ENCODE results near the gene SEC14L6.

Gene SEC14L6

DNA sequence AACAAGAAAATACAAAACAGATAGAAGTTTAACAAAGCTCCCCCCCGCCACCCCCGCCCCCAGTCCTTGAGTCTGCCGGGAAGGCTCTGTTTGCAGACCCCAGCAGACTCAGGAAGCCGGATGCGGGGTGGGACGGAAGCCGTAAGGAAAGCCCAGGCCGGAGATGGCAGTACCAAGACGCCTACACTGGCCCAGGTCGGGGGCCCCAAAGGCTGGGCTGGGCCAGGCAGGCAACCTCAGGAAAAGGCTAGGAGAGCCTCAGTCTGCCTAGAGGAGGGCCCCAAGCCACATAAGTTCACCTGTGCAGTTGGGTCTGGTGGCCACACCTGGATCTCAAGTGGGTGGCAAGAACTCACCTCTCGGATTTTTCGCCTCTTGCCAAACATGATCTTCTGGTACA is 31.9 kb upstream of the SEC14L6 start:
- Histone ChIP-seq H3K27ac (ENCODE audit: low read depth, low read length) (no peak overlapping the region), H3F3A (ENCODE audit: control insufficient read depth, insufficient read depth) (no peaks in the 10 kb centered on the region), H3K4me2 (ENCODE audit: low read length) (no peak overlapping the region), H3K27me3 (ENCODE audit: control insufficient read depth, low read length) (no peaks in the 10 kb centered on the region), H3K79me2 (ENCODE audit: control insufficient read depth, low read length) (no peaks in the 10 kb centered on the region), H3K4me1 (ENCODE audit: control insufficient read depth, low read length) (no peaks in the 10 kb centered on the region), H4K20me1 (ENCODE audit: control insufficient read depth, insufficient read depth, low read depth, low read length) (peaks cover 4% of the 10 kb centered on the region; the same call in 1 of the 2 replicates), H3K36me3 (ENCODE audit: control insufficient read depth, low read length) (peaks cover 83% of the 10 kb centered on the region), H3K9me3 (ENCODE audit: control insufficient read depth, insufficient read depth, low read length) (no peaks in the 10 kb centered on the region), H3K9me2 (replicated peaks; ENCODE audit: control insufficient read depth, low read length) (no peaks in the 10 kb centered on the region), H3K4me3 (ENCODE audit: low read length) (no peak overlapping the region)
- no peak for TF ChIP-seq EZH2phosphoT487 (IDR thresholded peaks at IDR 0.05; ENCODE audit: borderline replicate concordance, low read length)
- TF ChIP-seq, protein P1, sequence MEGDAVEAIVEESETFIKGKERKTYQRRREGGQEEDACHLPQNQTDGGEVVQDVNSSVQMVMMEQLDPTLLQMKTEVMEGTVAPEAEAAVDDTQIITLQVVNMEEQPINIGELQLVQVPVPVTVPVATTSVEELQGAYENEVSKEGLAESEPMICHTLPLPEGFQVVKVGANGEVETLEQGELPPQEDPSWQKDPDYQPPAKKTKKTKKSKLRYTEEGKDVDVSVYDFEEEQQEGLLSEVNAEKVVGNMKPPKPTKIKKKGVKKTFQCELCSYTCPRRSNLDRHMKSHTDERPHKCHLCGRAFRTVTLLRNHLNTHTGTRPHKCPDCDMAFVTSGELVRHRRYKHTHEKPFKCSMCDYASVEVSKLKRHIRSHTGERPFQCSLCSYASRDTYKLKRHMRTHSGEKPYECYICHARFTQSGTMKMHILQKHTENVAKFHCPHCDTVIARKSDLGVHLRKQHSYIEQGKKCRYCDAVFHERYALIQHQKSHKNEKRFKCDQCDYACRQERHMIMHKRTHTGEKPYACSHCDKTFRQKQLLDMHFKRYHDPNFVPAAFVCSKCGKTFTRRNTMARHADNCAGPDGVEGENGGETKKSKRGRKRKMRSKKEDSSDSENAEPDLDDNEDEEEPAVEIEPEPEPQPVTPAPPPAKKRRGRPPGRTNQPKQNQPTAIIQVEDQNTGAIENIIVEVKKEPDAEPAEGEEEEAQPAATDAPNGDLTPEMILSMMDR (IDR thresholded peaks at IDR 0.05; ENCODE audit: low read depth, low read length, poor library complexity, severe bottlenecking) = no peak

- Histone ChIP-seq H3K27me3 (ENCODE audit: control insufficient read depth, low read length) (no peaks in the 10 kb centered on the region), H3K79me2 (ENCODE audit: control insufficient read depth, low read length) (no peaks in the 10 kb centered on the region), H3K4me1 (ENCODE audit: control insufficient read depth, low read length) (no peaks in the 10 kb centered on the region), H3K9me2 (replicated peaks; ENCODE audit: control insufficient read depth, low read length) (no peaks in the 10 kb centered on the region), H4K20me1 (ENCODE audit: control insufficient read depth, insufficient read depth, low read depth, low read length) (peaks cover 4% of the 10 kb centered on the region; the same call in 1 of the 2 replicates), H3K27ac (ENCODE audit: low read depth, low read length) (no peak overlapping the region), H3F3A (ENCODE audit: control insufficient read depth, insufficient read depth) (no peaks in the 10 kb centered on the region), H3K9me3 (ENCODE audit: control insufficient read depth, insufficient read depth, low read length) (no peaks in the 10 kb centered on the region), H3K36me3 (ENCODE audit: control insufficient read depth, low read length) (peaks cover 57% of the 10 kb centered on the region), H3K4me3 (ENCODE audit: low read length) (no peak overlapping the region), H3K4me2 (ENCODE audit: low read length) (no peak overlapping the region)
- TF ChIP-seq, protein P1 (IDR thresholded peaks at IDR 0.05; ENCODE audit: low read depth, low read length, poor library complexity, severe bottlenecking) = no peak
- no peak for TF ChIP-seq EZH2phosphoT487 (IDR thresholded peaks at IDR 0.05; ENCODE audit: borderline replicate concordance, low read length)
Observed at GRCh38 chr22:30575859-30576258, 29.3 kb upstream of the SEC14L6 start.

DNA sequence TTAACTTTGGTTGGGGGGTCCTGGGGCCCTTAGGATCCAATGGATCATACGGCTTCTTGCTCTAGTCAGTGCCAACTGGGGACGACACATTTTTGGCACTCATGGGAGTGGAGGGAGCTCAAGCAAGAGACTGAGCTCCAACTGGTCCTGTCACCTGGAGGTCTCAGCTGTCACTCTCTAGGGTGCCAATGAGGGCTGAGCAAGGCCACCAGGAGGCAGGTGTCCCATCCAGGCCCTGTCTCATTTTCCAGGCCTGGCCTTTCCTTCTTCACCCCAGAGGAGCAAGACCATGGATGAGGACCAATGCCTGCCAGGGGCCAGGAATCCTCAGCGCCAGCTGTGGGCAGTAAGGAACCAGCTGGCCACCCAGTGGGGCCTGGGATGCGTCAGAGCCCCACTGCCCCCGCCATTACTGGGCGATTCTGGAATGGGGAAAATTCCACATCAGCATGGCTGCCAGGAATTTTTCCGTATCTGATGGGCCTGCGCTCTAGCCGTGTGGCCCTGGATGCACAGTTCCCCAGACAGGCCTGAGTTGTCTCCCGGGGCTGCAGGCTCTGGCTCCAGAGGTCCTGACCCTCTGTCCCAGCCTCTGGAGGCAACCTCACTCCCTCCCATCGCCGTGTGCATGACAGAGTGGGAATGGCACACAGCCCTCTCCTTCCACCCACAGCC is 28.6 kb upstream of the SEC14L6 start:
- no peaks in the 10 kb centered on the region for H3F3A ChIP-seq (ENCODE audit: control insufficient read depth, insufficient read depth)
- peaks cover 4% of the 10 kb centered on the region; the same call in 1 of the 2 replicates for H4K20me1 ChIP-seq (ENCODE audit: control insufficient read depth, insufficient read depth, low read depth, low read length)
- H3K27ac ChIP-seq (ENCODE audit: low read depth, low read length) = no peak overlapping the region
- no peaks in the 10 kb centered on the region for H3K79me2 ChIP-seq (ENCODE audit: control insufficient read depth, low read length)
- no peaks in the 10 kb centered on the region for H3K9me2 ChIP-seq (replicated peaks; ENCODE audit: control insufficient read depth, low read length)
- no peaks in the 10 kb centered on the region for H3K9me3 ChIP-seq (ENCODE audit: control insufficient read depth, insufficient read depth, low read length)
- H3K4me2 ChIP-seq (ENCODE audit: low read length) = no peak overlapping the region
- H3K27me3 ChIP-seq (ENCODE audit: control insufficient read depth, low read length) = no peaks in the 10 kb centered on the region
- no peak overlapping the region for H3K4me3 ChIP-seq (ENCODE audit: low read length)
- TF ChIP-seq, protein P1 (IDR thresholded peaks at IDR 0.05; ENCODE audit: low read depth, low read length, poor library complexity, severe bottlenecking) = no peak
- H3K4me1 ChIP-seq (ENCODE audit: control insufficient read depth, low read length) = no peaks in the 10 kb centered on the region
- peaks cover 50% of the 10 kb centered on the region for H3K36me3 ChIP-seq (ENCODE audit: control insufficient read depth, low read length)

Data from DOHH2 (cell line).